DMS153 treated with DMSO at 0.1 percent for 48 hours (cell line): ENCODE data around the gene POU3F3.

Source experiments
- DNase-seq: peaks from one replicate; lab custom pipeline; 2025; ENCODE audit not compliant: unreplicated experiment; lab: John Stamatoyannopoulos, UW

POU3F3 gene

DNA sequence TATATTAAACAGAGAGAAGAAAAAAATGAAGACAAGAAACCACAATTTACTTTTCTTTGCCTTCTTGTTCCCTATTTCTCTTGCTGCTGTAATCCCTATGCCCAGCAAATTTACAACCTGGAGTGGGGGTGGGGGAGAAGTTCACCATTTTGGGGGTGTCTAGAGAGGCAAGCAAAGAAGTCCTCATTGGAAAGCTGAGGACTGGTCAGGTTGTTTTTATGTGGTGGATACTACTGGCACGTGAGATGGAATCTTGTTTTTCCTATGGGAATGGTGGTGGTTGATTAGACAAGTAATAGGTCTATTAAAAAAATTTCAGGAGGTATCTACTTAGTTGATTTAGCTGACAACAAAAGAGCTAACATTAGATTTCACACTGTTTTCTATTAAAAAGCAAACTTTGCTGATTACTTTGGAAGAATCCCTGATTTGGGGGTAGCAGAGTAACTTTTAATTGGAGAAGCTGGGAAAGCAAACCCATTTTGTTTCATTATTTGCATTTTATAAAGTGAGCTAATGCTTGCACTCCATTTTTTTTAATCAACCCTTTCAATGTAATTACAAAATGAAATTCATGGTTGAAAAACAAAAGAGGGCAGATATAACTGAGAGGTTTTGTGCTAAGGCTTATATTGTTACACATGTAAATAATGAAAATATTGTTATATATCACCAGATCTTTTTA, 6.0 kb downstream of the POU3F3 start:
- DNase-seq: no peak

DNA sequence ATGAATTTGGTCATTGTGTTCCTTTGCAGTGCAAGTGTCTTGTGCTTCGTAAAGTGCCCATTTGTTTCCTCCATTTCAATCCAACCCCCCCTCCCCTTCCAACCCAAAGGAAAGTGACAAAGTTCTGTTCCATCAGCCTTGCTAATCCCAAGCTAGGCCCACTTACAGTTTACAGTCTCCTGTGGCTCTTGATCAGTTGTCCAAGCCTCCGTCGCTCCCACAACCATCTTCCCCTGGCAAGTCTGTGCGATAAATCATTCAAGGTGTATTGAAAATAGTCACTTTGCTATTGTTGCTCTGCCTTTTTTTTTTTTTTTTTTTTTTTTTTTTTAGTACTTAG, 6.5 kb downstream of the POU3F3 start:
- no peak for DNase-seq

- no peak for DNase-seq
Observed at GRCh38 chr2:104861351-104862057, 7.6 kb downstream of the POU3F3 start.

DNA sequence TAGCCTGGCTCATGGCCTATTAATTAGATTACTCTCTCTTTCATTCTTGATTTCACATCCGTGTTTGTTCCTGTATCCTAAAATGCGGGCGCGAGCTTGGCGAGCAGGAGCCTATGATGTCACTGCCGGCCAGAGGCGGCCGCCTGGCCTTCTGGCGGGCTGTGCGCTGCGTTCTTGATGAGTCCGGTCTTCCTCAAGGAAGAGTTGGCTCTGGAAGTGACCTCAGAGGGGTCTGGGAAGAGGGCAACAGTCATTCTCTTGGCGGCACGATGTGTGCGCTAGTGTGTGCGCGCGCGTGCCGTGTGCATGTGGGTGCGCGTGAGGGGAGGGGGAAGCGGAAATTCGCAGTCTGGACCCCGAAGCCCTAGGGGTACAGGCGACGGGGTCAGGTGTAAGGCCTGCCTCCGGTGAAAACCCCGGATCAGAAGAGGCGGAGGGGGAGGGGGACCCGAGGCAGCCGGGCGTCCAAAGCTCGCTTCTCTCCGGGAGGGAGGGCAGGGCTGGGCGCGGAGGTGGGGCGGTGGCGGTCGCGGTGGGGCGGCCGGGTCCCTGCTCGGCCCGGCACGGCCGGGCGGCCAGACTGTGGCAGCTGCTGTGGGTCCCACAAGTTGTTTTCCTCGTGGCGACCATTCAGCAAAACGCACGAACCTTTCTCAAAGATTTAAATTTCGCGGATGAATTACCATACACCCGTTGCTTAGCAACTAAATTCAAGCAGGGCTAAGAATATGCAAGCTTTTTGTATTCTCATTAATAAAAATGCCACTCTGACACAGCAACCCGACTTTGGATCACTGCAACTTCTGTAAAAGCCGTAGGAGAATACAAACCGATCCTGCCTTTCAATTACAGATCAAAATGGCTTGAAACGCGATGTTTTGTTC, 8.4 kb downstream of the POU3F3 start:
- DNase-seq: no peak

GRCh38 chr2:104863146-104863467, 9.2 kb downstream of the POU3F3 start:
- DNase-seq: no peak

DNA sequence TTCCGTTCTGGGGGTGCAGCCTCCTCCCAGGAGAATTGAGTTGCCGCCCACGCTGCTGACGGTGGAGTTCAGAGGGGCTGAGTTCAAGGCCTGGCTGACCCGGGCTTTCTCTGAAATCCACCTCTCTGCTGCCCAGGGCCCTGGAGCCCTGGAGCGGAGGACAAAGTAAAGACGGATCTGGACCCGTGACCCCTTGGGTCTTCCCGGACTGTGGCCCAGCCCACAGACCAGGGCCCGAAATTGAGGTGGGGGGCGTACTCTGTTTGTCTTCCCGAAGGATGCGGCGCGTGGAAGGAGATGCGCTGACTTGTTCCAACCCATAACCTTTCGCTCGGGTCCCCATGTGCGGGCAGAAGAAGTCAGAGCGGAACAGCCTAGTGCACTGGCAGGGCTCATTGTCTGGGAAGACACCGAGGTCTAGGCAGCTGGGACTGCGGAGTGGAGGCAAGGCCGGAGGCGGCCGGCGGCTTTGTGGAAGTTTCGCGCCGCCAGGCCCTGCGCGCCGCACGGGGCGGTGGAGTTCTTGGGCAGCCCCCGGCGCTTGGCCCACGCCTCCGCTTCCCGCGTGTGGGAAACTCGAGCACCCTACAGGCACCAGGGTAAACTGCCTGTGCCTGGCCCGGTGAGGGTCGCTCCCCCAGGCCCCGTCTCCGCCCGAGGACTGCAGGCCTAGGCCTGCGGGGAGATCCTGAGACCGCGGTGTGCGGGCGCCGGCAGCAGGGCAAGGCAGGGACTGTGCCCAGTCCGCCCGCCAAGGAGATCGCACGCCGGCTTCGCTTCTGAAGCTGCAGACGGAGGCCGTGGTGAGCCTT, 9.8 kb downstream of the POU3F3 start:
- DNase-seq: no peak

GRCh38 chr2:104864280-104865095, 10.6 kb downstream of the POU3F3 start:
- DNase-seq: no peak

GRCh38 chr2:104865096-104865470, 11.2 kb downstream of the POU3F3 start:
- no peak for DNase-seq

- no peak for DNase-seq
Observed at GRCh38 chr2:104866122-104866864, 12.4 kb downstream of the POU3F3 start.

GRCh38 chr2:104866883-104867812, 13.2 kb downstream of the POU3F3 start:
- DNase-seq: no peak

- no peak for DNase-seq
Observed at GRCh38 chr2:104867813-104868504, 14.0 kb downstream of the POU3F3 start.

DNA sequence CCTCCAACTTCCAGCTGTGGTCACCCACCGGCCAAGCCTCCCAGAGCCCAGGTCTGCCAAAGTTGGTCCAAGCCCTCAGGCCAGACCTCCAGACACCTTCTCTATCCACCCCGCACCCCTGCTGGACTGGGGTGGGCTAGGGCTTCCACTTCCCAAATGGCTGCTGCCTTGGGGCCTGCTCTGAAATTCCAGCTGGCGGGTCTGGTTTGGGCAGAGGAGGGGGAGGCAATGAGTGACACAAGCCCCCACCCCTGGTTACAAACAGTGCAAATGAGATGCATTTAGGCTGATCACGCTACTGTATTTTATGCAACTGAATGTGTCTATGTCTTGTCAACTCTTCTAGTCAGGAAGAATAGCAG, 14.6 kb downstream of the POU3F3 start:
- no peak for DNase-seq

- no peak for DNase-seq
Observed at GRCh38 chr2:104870100-104870975, 16.4 kb downstream of the POU3F3 start.

DNA sequence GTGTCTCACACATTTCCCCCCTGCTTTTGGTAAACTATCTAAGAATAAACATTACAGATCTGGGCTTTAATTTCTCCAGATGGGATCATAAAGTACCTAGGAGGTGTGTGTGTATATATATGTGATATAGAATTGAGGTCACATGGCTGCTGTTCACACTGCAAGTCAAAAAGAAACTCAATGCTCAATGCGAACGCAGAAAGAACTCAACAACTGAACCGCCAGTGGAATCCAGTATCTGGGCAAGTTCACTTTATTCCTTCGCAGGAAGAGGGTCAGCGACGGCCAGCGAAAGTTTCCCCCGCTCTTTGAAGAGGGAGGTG, 17.7 kb downstream of the POU3F3 start:
- no peak for DNase-seq

- DNase-seq: no peak
Observed at GRCh38 chr2:104871972-104872865, 18.3 kb downstream of the POU3F3 start.
